ENCODE results near the gene INPP4B. TPM values are rescaled to one million over a fixed set of nuclear protein-coding genes. Genes with fewer than 3 reads are reported as not detected.

The INPP4B gene
- total and polyA plus RNA-seq, 9 donors = 1.7 to 14.7 (median 10.7) TPM

DNA sequence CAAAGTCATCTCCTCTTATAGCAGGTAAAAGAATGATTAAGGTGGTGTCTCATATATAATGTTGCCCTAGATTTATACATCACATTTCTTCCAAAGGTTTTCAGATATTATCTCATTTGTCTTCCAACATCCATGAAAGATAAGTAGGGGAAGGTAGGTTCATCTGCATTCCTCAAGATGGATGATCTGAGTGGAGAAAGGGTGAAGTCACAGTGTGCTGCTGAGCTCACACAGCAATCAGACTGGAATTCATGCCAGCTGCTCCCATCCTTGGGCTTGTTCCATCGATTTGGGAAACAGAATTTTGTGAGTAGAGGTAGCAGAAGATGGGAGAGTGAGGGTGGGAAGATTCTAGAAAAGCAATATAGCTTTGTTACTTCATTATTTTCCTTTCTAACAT, 482.4 kb downstream of the INPP4B start:
- Histone ChIP-seq H3K9me3 (no peaks in the 10 kb centered on the region), H3K4me3 (no peak overlapping the region), H3K27me3 (no peaks in the 10 kb centered on the region), H3K36me3 (no peaks in the 10 kb centered on the region), H3K27ac (no peak overlapping the region), H3K4me1 (ENCODE audit: insufficient read depth) (no peaks in the 10 kb centered on the region)
- intact Hi-C loops (cut with DNase I) = no loop called here
- DNase-seq = no peak
- TF ChIP-seq POLR2A (IDR thresholded peaks at IDR 0.05) (no peak), EP300 (IDR thresholded peaks at IDR 0.05) (no peak), CTCF (IDR thresholded peaks at IDR 0.05) (no peak)
- WGBS, 3 donors = 70 to 83% (median 71%) methylated on average over 1 of the region's 1 CpG

- Histone ChIP-seq H3K36me3 (no peaks in the 10 kb centered on the region), H3K4me1 (ENCODE audit: insufficient read depth) (no peaks in the 10 kb centered on the region), H3K4me3 (no peak overlapping the region), H3K27me3 (no peaks in the 10 kb centered on the region), H3K27ac (no peak overlapping the region), H3K9me3 (no peaks in the 10 kb centered on the region)
- WGBS, 3 donors = 92 to 98% (median 97%) methylated on average over 2 of the region's 2 CpGs
- no peak for DNase-seq
- intact Hi-C loops (cut with DNase I) = no loop called here
- TF ChIP-seq EP300 (IDR thresholded peaks at IDR 0.05) (no peak), POLR2A (IDR thresholded peaks at IDR 0.05) (no peak), CTCF (IDR thresholded peaks at IDR 0.05) (no peak)
Measured at GRCh38 chr4:142361981-142362380, 484.1 kb downstream of the INPP4B start.

DNA sequence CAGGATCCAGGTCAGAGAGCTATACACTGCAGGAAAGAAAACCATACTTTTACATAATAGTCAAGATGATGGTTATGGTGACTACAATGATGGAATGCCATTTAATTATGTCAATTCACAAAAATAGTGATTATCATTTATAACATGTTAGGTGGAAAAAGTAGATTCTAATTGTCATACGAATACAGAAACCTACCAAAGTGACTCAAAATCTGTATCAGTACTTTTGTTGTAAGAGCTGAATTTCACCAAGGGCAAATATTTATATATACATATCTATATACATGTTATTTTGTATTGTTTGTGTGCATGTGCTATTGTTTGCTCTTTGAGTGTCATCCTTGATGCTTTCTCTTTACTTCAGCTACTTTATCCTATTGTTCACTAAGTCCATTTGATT, 485.4 kb downstream of the INPP4B start:
- Histone ChIP-seq H3K27ac (no peak overlapping the region), H3K9me3 (no peaks in the 10 kb centered on the region), H3K27me3 (no peaks in the 10 kb centered on the region), H3K4me1 (ENCODE audit: insufficient read depth) (no peaks in the 10 kb centered on the region), H3K4me3 (no peak overlapping the region), H3K36me3 (no peaks in the 10 kb centered on the region)
- 88 to 98% (median 98%) methylated on average over 1 of the region's 1 CpG for WGBS, 3 donors
- intact Hi-C loops (cut with DNase I) = no loop called here
- DNase-seq = no peak
- TF ChIP-seq EP300 (IDR thresholded peaks at IDR 0.05) = no peak
- no peak for TF ChIP-seq POLR2A (IDR thresholded peaks at IDR 0.05)
- no peak for TF ChIP-seq CTCF (IDR thresholded peaks at IDR 0.05)

GRCh38 chr4:142358656-142359055, 487.4 kb downstream of the INPP4B start:
- no peaks in the 10 kb centered on the region for H3K4me1 ChIP-seq (ENCODE audit: insufficient read depth)
- H3K4me3 ChIP-seq = no peak overlapping the region
- no peaks in the 10 kb centered on the region for H3K27me3 ChIP-seq
- H3K27ac ChIP-seq = no peak overlapping the region
- DNase-seq = no peak
- H3K9me3 ChIP-seq = no peaks in the 10 kb centered on the region
- intact Hi-C loops (cut with DNase I) = loop anchor here in 2 of 4 donors (10.0 kb wide), 2 partner anchors 46 to 486 kb away; partner anchors contain the start of gene INPP4B (in 2 of the 2)
- WGBS, 3 donors = 83 to 89% (median 86%) methylated on average over 4 of the region's 4 CpGs
- no peak for TF ChIP-seq CTCF (IDR thresholded peaks at IDR 0.05)
- TF ChIP-seq POLR2A (IDR thresholded peaks at IDR 0.05) = no peak
- TF ChIP-seq EP300 (IDR thresholded peaks at IDR 0.05) = no peak
- no peaks in the 10 kb centered on the region for H3K36me3 ChIP-seq

Data from ovary (tissue), 9 donors.